IMR-90 (cell line): ENCODE results near the gene COG2.

ENCODE experiments used
- CEBPB ChIP-seq: IDR thresholded peaks from 2 replicates; pipeline ENCODE4 v1.6.1; 2012; ENCODE audit warnings: low read depth, low read length, improper control_type of control experiment
- FOS ChIP-seq: fragments of 150-350 bp; IDR thresholded peaks from 2 replicates; pipeline ENCODE4 v1.6.1; 2016; ENCODE audit warnings: low read depth, low read length
- MAZ ChIP-seq: IDR thresholded peaks from 2 replicates; pipeline ENCODE4 v1.6.1; 2012; ENCODE audit warnings: low read depth, mild to moderate bottlenecking, low read length, improper control_type of control experiment, moderate library complexity, borderline replicate concordance
- POLR2A ChIP-seq: IDR thresholded peaks from 2 replicates; pipeline ENCODE4 v1.6.1; 2012; ENCODE audit warnings: mild to moderate bottlenecking, low read depth, low read length
- RAD21 ChIP-seq: IDR thresholded peaks from 2 replicates; pipeline ENCODE4 v1.6.1; 2012; ENCODE audit warnings: low read length, improper control_type of control experiment
- RCOR1 ChIP-seq: IDR thresholded peaks from 2 replicates; pipeline ENCODE4 v1.6.1; 2012; ENCODE audit warnings: mild to moderate bottlenecking, low read length, improper control_type of control experiment; ENCODE audit not compliant: insufficient replicate concordance
- TF ChIP-seq, protein P1 (sequence below): fragments of 150-350 bp; IDR thresholded peaks from 2 replicates; pipeline ENCODE4 v1.6.1; 2016; ENCODE audit warnings: low read depth, mild to moderate bottlenecking, low read length, moderate library complexity, borderline replicate concordance
- TF ChIP-seq, protein P2 (sequence below): conservative IDR thresholded peaks from 2 replicates; pipeline ENCODE4 v1.5.1; 2012; ENCODE audit warnings: mild to moderate bottlenecking, low read depth, low read length, improper control_type of control experiment
- TF ChIP-seq, protein P3 (sequence below): fragments of 150-350 bp; IDR thresholded peaks from 2 replicates; pipeline ENCODE4 v1.6.1; 2017; ENCODE audit warnings: mild to moderate bottlenecking, antibody characterized with exemption, low read length, low read depth

DNA sequence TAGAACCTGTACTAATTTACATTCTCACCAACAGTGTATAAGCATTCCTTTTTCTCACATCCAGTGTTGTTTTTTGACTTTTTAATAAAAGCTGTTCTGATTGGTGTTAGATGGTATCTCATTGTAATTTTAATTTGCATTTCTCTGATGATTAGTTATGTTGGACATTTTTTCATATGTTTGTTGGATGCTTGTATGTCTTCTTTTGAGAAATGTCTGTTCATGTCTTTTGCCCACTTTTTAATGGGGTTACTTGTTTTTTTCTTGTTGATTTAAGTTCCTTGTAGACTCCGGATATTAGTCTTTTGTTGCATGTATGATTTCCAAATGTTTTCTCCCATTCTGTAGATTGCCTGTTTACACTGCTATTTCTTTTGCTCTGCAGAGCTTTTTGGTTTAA is 8.0 kb downstream of the COG2 start:
- TF ChIP-seq, protein P1, sequence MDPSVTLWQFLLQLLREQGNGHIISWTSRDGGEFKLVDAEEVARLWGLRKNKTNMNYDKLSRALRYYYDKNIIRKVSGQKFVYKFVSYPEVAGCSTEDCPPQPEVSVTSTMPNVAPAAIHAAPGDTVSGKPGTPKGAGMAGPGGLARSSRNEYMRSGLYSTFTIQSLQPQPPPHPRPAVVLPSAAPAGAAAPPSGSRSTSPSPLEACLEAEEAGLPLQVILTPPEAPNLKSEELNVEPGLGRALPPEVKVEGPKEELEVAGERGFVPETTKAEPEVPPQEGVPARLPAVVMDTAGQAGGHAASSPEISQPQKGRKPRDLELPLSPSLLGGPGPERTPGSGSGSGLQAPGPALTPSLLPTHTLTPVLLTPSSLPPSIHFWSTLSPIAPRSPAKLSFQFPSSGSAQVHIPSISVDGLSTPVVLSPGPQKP, result no peak
- TF ChIP-seq, protein P2, sequence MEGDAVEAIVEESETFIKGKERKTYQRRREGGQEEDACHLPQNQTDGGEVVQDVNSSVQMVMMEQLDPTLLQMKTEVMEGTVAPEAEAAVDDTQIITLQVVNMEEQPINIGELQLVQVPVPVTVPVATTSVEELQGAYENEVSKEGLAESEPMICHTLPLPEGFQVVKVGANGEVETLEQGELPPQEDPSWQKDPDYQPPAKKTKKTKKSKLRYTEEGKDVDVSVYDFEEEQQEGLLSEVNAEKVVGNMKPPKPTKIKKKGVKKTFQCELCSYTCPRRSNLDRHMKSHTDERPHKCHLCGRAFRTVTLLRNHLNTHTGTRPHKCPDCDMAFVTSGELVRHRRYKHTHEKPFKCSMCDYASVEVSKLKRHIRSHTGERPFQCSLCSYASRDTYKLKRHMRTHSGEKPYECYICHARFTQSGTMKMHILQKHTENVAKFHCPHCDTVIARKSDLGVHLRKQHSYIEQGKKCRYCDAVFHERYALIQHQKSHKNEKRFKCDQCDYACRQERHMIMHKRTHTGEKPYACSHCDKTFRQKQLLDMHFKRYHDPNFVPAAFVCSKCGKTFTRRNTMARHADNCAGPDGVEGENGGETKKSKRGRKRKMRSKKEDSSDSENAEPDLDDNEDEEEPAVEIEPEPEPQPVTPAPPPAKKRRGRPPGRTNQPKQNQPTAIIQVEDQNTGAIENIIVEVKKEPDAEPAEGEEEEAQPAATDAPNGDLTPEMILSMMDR, result no peak
- no peak for TF ChIP-seq RAD21
- TF ChIP-seq MAZ, result no peak
- TF ChIP-seq POLR2A, result no peak
- TF ChIP-seq RCOR1, result no peak
- TF ChIP-seq, protein P3, sequence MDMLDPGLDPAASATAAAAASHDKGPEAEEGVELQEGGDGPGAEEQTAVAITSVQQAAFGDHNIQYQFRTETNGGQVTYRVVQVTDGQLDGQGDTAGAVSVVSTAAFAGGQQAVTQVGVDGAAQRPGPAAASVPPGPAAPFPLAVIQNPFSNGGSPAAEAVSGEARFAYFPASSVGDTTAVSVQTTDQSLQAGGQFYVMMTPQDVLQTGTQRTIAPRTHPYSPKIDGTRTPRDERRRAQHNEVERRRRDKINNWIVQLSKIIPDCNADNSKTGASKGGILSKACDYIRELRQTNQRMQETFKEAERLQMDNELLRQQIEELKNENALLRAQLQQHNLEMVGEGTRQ, result no peak
- no peak for TF ChIP-seq CEBPB
- TF ChIP-seq FOS, result no peak
